Measurements from ENCODE around the gene NDUFA7.

DNA sequence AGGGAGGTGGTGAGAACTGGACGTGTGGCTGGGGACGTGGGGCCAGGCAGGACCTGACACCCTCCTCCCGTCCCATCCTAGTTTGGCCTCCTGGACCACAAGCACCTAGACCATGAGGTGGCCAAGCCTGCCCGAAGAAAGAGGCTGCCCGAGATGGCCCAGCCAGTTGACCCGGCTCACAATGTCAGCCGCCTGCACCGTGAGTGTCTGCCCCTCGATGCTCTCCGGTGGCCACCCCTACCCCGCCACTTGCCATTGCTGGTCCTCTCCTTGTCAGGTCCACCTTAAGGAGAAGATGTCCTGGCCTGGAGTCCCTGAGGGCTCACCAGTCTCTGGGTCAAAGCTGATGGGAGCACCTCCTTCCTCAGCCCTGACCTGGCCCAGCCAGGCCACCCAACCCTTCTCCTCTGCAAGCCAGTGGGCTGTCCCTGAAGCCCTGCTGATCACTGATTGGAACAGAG, 45.0 kb upstream of the NDUFA7 start:
- TF ChIP-seq, protein P1, sequence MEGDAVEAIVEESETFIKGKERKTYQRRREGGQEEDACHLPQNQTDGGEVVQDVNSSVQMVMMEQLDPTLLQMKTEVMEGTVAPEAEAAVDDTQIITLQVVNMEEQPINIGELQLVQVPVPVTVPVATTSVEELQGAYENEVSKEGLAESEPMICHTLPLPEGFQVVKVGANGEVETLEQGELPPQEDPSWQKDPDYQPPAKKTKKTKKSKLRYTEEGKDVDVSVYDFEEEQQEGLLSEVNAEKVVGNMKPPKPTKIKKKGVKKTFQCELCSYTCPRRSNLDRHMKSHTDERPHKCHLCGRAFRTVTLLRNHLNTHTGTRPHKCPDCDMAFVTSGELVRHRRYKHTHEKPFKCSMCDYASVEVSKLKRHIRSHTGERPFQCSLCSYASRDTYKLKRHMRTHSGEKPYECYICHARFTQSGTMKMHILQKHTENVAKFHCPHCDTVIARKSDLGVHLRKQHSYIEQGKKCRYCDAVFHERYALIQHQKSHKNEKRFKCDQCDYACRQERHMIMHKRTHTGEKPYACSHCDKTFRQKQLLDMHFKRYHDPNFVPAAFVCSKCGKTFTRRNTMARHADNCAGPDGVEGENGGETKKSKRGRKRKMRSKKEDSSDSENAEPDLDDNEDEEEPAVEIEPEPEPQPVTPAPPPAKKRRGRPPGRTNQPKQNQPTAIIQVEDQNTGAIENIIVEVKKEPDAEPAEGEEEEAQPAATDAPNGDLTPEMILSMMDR (IDR thresholded peaks at IDR 0.05) = no peak
- TF ChIP-seq FOXM1 (IDR thresholded peaks at IDR 0.05; ENCODE audit: low read depth) (no peak), GATA2 (CRISPR knock-in tag; IDR thresholded peaks at IDR 0.05) (no peak), EP300 (IDR thresholded peaks at IDR 0.05; ENCODE audit: borderline replicate concordance in 1 of 2, low read depth in 1 of 2, low read length in 1 of 2) (no peak), RAD21 (IDR thresholded peaks at IDR 0.05; ENCODE audit: low read length) (no peak), NFIC (IDR thresholded peaks at IDR 0.05; ENCODE audit: borderline replicate concordance) (no peak), GABPA (IDR thresholded peaks at IDR 0.05; ENCODE audit: low read depth) (no peak)
- TF ChIP-seq, protein P2, sequence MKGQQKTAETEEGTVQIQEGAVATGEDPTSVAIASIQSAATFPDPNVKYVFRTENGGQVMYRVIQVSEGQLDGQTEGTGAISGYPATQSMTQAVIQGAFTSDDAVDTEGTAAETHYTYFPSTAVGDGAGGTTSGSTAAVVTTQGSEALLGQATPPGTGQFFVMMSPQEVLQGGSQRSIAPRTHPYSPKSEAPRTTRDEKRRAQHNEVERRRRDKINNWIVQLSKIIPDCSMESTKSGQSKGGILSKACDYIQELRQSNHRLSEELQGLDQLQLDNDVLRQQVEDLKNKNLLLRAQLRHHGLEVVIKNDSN (IDR thresholded peaks at IDR 0.05; ENCODE audit: borderline replicate concordance, low read depth) = no peak
- TF ChIP-seq, protein P3, sequence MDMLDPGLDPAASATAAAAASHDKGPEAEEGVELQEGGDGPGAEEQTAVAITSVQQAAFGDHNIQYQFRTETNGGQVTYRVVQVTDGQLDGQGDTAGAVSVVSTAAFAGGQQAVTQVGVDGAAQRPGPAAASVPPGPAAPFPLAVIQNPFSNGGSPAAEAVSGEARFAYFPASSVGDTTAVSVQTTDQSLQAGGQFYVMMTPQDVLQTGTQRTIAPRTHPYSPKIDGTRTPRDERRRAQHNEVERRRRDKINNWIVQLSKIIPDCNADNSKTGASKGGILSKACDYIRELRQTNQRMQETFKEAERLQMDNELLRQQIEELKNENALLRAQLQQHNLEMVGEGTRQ (IDR thresholded peaks at IDR 0.05; ENCODE audit: borderline replicate concordance, low read depth, low read length) = no peak
- TF ChIP-seq, protein P4, sequence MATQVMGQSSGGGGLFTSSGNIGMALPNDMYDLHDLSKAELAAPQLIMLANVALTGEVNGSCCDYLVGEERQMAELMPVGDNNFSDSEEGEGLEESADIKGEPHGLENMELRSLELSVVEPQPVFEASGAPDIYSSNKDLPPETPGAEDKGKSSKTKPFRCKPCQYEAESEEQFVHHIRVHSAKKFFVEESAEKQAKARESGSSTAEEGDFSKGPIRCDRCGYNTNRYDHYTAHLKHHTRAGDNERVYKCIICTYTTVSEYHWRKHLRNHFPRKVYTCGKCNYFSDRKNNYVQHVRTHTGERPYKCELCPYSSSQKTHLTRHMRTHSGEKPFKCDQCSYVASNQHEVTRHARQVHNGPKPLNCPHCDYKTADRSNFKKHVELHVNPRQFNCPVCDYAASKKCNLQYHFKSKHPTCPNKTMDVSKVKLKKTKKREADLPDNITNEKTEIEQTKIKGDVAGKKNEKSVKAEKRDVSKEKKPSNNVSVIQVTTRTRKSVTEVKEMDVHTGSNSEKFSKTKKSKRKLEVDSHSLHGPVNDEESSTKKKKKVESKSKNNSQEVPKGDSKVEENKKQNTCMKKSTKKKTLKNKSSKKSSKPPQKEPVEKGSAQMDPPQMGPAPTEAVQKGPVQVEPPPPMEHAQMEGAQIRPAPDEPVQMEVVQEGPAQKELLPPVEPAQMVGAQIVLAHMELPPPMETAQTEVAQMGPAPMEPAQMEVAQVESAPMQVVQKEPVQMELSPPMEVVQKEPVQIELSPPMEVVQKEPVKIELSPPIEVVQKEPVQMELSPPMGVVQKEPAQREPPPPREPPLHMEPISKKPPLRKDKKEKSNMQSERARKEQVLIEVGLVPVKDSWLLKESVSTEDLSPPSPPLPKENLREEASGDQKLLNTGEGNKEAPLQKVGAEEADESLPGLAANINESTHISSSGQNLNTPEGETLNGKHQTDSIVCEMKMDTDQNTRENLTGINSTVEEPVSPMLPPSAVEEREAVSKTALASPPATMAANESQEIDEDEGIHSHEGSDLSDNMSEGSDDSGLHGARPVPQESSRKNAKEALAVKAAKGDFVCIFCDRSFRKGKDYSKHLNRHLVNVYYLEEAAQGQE (IDR thresholded peaks at IDR 0.05; ENCODE audit: low read depth, low read length) = no peak
- TF ChIP-seq, protein P5, sequence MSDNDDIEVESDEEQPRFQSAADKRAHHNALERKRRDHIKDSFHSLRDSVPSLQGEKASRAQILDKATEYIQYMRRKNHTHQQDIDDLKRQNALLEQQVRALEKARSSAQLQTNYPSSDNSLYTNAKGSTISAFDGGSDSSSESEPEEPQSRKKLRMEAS (IDR thresholded peaks at IDR 0.05; ENCODE audit: low read depth) = no peak
